ENCODE data around the gene SMARCA2.

The SMARCA2 gene

DNA sequence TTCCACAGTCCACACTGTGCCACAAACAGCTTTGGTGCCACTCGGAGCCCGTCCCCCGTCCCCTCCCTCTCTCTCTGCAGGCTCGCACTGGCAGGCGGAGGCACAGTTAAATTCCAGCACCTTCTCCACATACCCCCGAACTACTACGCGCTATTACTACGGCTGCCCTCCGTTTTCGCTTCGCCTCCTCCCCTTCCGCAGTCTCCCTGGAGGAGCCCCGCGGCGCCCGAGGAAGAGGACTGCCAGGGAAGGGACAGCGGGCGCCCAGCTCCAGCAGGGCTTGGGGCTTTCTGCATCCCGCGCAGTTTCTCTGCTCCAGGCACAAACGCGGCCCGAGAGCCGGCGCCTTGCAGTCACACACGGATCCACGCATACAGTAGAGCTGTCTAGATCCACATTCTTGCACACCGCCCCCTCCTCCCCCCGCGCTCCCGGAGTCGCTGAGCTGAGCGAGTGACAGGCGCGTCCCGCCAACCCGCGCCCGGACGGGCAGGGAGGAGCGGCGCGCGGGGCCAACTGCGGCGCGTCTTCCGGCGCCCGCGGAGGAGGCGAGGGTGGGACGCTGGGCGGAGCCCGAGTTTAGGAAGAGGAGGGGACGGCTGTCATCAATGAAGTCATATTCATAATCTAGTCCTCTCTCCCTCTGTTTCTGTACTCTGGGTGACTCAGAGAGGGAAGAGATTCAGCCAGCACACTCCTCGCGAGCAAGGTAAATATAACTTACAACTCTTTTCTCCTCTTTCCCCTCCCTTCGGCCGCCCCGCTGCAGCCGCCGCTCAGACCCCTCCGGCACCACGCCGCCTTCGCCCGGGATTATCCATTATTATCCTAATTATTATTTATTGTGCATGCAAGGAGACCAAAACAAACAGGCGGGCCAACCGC, at the start of gene SMARCA2:
TSS of gene SMARCA2 (plus strand) at position 652 of the 885 bp plus-strand sequence. CDS start 13,676 bp downstream, outside the sequence.
- peak; percentile 96 for DNase-seq

DNA sequence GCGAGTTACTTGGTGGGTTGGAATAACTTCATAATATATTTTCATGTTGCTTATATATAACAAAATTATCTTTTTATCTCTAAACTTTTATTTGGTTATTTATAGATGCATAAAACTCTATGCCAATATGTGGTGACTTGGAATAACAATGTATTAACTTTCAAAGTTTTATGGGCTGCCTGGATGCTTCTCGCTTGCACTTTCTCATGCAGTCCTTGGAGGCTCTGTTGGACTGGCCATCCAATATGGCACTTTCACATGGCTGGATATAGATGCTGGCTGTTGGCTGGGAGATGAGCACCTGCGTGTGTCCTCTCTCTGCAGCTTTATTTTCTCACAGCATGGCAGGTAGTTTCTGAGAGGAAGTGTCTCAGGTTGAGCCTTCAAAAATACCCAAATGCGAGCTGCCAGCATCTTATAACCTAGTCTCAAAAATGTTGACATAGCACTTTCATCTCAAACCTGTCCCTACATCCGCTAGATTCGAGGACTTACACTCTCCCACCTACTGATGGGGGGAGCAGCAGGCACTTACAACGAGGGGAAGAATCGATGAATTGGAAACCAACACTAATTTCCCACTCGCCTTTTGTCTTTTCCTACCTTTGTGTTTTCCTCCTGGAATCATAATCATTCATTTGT, 48.3 kb upstream of the SMARCA2 start:
- DNase-seq = no peak

DNA sequence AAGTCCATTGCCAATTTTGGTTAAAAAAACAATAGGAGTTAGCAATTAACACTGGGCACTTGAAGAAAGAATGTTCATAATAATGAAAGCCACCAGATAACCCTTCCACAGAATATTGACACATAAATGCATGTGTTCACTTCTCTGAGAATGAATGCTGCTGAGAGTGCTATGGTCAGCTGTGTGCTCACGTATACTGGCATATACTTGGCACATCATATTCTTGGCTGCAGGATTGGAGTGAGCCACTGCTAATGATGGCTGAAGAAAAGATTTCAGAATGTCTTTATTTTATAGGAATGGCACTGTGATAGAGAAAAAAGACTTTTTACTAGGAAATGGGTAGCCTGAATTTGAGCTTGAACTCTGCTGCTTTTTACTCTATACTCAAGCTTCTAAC, 46.0 kb upstream of the SMARCA2 start:
- no peak for DNase-seq

DNA sequence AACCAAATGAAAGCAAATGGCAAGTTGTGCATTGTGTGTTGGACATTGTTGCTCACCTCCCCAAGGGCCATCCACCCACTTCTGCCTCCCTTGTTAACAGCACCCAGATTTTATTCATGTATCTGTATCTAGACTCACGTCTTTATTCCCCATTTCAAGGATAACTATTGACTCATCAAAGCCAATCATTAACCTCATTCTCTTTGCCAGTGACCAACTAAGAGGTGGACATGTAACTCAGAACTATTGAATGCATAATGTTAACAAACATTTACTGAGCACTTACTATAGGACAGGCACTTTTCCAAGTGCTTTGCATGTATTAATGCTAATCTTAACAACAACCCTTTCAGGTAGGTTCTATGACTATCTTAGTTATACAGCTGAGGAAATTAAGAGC, 45.2 kb upstream of the SMARCA2 start:
- DNase-seq = no peak

DNA sequence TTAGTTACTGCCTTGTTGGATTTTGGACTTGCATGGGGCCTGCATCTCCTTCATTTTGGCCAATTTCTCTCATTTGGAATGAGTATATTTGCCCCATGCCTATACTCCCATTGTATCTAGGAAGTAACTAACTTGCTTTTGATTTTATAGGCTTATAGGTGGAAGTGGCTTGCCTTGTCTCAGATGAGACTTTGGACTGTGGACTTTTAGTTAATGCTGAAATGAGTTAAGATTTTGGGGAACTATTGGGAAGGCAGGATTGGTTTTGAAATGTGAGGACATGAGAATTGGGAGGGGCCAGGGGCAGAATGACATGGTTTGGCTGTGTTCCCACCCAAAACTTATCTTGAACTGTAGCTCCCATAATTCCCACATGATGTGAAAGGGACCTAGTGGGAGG, 42.5 kb upstream of the SMARCA2 start:
- no peak for DNase-seq

DNA sequence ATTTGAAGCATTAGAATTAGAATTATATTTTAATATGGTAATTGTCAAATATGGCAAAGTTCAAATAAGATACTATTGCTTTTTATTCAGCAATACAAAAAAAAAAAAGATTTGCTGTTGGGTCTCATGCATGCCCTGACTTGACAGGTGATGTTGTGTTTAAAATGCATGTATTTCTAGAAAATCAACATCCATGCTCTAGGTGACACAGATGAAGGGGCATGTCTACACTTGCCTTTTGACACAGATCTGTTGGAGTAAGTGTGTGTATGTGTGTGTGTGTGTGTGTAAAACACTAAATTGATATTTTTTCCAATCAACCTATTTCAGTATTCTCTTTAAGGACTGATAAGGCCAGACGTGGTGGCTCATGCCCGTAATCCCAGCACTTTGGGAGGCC, 38.1 kb upstream of the SMARCA2 start:
- DNase-seq = no peak

DNA sequence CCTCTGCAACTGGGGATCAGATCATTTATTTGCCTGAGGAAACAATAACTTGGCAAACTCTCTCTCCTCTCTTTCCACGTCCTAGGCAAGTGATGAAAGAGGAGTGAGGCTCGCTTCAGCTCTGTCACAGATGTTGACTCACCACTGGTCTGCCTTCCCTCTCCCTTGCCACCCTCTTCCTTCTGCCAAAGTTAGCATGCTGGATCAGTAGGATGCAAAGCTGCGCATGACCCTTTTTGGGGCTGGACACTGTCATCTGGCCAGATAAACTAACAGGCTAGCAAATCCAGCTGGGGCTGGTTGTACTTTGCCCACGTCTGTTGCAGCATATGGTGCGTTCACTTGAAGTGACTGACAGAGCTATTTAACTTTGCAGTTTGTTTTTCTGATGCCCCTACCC, 36.2 kb upstream of the SMARCA2 start:
- DNase-seq = no peak

DNA sequence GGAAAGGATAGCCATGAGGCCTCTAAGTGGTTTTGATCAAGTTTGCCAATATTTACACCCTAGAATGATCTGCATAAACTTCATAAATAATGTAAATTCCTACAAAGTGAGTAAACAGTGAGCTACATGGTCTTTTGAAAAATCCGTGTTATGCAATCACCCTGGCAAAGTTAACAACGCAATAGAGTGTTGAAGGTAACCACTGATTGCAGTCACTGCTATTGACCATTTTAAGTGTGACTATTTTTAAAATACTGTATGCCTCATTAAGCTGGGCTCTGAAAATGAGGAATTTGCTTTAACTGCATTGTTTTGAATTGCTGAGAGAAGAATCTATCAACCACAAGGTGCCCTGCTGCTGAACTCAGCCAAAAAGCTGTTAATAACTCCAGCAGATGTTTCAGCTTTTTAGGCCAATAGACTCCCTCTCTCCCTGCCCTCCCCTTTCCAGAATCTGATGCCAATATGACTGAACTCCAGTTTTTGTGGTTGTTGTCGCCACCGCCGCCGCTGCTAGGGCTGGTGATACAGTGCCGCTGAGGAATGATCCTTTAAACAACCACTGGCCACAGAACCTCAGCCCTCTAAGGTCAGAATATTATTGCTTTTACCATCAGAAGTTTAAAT, 35.3 kb upstream of the SMARCA2 start:
- no peak for DNase-seq

DNA sequence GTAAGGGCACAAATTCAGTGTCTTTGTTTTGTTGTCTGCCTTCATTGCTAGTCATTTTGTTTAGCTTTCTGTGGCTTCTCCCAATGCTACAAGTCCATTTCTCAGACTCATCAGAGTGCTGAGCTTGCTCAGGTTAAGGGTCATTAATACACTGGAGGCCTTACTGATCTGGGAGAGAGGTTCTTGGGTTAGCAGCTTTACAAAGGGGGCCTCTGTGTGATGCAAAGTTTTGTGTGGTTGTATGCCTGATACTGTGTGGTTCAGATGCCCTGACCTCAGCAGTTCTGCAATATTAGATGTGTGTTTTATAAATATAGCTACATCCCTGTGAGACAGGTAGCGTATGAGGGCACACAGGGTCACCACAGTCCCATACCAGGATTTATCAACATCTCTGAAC, 34.8 kb upstream of the SMARCA2 start:
- DNase-seq = no peak

DNA sequence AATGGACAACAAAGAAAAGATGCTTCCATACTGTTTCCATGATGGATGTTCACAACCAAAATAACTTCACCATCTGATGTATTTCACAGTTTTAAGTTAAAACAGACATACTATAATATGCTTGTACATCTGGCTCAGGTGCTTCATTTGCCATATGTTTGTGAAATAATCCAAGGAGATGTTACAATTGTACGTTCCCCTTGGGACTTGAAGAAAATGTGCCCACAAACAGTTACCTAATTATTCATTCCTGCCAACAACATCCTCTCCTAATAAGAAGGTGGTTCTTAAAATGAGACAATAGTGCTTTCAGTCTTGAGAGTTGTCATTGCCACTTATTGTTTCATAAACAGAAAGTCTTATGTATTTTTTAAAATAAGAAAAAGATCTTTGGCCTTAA, 33.1 kb upstream of the SMARCA2 start:
- DNase-seq = no peak

DNA sequence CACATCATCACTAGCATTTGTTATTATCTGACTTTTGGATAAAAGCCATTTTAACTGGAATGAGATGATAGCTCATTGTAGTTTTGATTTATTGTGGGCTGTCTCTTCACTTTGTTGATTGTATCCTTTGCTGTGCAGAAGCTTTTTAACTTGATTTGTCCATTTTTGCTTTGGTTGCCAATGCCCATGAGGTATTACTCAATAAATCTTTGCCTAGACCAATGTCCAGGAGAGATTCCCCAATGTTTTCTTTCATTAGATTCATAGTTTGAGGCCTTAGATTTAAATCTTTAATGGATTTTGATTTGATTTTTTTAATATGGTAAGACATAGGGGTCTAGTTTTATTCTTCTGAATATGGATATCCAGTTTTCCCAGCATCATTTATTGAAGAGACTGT, 28.8 kb upstream of the SMARCA2 start:
- DNase-seq = no peak

DNA sequence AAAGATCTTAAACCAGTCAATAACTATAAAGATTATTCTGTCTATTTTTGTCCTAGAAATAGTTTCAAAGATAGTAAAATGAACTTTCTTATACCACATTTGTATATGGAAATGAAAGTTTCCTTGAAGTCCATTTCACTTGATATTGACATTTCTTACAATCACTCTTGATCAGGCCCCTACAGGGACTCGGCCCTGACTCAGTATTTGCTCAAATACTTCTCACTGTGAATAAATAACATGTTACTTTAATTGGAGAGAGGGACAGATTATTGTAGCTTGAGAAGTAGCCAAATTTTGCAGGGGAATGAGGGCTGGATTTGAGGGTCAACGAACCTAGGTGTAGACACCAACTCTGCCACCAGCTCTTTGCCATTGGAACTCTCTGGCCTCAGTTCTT, 25.6 kb upstream of the SMARCA2 start:
- no peak for DNase-seq

DNA sequence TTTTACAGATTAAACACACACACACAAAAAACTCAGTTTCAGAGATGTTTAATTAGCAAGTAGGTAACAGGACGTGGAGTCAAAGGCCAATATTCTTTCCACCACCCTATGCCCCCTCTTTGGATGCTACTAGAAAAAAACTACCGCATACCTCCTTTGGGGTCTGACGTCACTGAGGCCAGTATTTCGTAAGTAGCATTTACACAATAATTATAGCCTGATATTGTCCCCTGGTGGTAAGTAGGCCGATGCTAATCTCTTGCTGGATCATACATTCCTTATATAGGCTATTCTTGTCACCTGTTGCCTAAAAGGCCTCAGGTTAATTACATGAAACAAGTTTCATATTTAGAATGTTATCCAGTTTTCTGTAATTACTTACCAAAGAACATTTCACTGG, 21.0 kb upstream of the SMARCA2 start:
- no peak for DNase-seq

DNA sequence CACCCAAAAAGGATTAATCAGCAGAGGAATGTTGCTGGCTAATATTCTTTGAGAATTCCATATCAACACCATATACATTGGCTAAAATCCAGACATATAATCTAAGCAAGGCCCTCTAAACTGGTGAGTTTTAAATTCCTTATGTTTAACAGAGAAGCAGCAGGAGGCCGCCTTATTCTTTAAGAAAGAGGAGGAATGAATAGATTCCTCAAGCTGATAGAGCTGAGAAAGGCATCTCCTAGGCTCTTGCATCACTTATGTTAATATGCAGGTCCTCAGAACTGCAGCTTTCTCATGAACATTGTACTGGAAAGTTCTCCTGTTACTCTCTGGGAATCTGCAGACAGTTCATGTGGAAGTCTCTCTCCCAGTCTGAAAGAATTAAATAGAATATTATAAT, 20.1 kb upstream of the SMARCA2 start:
- DNase-seq = no peak

DNA sequence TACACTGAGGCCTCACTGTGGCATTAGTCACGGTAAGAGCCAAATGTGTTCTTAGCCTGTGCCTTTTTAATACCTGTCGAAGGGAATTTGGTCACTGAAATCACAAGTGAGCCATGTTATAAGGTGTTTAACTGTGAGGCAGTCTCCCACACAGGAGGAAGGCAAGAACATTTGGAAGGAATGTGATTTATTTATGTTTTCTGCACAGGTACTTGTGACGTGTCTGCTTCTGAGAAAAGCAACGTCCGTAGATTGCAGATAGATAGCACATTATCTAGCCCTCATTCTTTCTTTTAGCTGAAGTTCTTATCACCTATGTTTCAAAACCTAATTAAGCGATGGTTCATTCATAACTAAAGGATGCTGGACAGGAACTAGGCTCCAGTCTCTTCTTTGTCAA, 19.0 kb upstream of the SMARCA2 start:
- no peak for DNase-seq

DNA sequence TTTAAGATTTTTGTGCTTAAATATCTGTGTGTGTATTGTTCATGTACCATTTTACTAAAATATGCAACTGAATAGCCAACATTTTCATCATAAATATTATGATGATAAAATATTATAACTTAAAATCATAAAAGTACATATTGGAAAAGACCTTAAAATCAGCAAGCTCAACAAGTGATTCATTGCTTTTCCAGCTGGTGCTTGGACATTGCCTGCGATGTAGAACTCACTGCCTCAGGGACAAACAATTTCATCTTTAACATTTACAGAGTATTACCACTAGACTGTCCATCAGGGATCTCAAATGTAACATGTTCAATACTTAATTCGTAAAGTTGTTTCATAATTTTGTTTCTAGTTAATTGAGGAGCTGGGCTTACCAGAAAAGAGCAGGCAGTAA, 17.5 kb upstream of the SMARCA2 start:
- DNase-seq = no peak

DNA sequence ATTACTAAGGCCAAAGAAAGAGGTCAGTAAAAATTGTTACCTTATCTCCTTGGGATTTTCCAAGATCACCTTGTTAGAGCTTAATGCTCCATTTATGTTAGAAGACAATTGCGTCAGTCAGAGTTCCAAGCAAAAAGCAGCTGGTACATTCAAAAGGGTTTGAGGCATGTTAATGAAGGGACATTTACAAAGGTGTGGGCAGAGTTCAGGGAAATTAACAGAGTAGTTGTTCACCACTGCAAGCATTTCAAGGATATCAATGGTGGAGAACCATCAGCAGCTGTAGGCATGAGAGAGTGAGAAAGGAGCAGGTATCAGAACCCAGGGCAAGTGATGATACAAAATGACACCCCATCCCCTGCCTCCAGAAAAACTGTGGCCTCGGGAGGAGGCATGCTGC, 17.0 kb upstream of the SMARCA2 start:
- no peak for DNase-seq

DNA sequence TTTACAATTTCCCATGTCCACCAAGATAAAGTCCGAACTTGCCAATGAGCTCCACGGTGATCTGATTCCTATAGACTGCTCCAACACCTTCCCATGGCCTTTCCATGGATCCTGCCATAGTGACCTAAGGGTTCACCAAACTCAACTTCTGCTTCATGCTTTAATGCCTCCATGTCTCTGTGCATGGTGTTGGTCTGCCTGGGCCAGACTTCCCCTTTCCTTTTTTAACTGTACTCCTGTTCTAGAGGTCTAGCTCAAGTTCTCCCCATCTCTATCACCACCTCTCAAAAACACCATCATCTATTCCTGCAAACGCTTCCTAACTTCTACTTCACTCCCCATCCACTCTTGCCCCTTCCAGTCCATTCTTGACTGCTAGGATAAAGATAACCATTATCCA, 14.8 kb upstream of the SMARCA2 start:
- DNase-seq = no peak

DNA sequence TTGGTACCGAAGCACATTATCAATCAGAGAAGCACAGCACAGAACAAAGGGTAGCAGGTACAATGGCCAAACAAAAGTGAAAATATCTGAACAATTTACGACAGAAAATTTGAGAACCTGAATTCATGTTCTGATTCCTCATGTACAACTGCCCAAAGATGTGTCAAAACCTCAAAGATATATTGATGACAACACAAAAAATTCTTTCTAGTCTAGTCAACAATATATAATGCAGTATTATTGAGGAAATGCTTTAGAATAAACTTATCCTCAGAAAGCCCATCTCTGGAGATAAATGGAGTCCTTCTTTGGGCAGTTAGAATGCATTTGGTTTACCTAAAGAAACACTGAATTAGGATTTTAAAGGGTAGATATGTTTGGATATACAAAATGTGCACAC, 6.8 kb upstream of the SMARCA2 start:
- DNase-seq = no peak

DNA sequence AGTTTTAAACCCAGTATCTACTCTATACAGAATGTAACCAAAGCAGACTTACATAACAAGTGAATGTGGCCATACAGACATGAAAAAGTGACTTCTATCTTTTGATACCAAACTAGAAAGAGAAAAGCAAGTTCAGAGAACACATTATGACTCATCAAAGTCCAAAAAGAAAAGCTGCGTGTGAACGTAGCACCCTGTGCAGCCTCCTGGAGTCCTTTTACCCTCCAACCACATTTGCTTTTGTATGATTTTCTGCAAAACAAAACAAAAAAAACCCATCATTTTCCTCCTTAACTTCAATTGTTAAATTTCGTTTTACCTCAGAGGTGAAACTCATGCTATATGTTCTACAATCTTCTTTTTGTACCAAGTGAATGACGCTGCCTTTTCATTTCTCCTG, 2.8 kb upstream of the SMARCA2 start:
- DNase-seq = peak; percentile 24

DNA sequence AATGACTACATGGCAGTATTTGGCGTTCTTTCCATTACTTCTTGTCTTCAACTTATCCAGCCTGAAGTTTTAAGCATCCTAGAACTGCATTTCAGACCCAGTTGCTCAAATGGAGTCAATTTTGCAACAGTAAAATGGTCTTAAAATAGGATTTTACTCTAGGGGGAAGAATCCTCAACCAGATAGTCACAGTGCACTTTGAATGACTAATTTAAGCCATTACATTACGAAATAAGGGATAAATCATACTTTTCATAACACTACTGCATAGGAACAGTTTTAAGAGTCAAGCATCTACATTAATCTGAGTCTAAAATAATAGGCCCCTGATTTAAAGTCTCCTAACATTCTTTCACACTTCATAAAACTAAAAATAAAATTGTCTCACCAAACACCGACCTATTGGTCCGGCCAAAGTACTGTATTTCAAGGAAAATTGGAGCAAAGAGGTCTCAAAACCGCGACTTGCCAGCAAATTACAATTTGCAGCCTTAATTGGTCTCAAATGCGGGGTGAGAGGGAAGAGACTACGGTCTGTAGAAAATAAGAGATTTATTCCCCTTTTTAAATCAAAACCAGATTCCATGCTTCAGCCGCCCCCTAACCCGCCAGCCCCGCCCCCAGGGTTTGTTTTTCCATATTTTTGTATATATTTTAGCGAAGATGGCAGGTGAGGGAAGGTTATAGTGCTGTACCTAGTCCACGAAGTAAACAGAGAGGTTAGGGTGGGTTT, 1.2 kb upstream of the SMARCA2 start:
- no peak for DNase-seq

DNA sequence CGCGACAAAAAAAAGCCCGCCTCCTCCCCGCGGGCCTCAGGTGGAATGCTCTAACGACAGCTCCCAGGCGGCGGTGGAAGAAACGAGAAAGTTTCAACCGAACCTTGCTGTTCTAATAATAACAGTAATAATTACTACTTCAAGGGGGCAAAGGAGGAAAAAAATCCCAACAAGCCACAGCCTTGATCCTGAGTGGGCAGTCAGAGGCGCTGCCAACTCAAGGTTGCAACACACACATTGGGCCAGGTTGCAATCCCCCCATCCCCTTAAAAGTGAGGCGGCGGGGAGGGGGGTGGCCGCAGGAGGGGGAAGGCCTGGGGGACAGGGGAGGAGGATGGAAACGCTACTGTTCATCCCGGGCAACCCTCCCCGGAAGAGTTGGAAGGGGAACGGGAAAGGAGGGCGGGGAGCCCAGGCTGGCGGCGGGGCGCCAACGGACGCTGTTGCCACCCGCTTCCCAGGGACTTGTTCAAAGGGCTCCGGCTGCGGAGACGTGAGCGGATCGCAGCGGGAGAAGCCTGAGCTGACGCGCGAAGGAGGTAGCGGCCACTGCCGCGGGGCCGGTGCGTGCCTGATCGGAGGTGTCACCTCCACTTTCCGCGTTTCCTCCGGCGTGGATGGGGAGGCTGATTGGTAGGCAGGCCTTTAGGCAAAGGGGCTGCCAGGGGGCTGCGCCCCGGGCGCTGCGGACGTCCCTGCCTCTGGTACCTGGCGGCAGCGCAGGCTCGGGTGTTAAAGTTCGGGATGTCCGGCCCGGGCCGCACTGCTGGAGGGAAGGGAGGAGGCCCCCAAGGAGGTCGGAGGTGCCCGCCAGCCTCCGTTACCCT, 647 bp downstream of the SMARCA2 start:
- DNase-seq = peak; percentile 41

Measured in stimulated activated CD4-positive, alpha-beta T cell treated with anti-CD3 and anti-CD28 coated beads, Interleukin-1b, Interleukin-23, amount 100 ng/mL, for 48 hours (primary cell).